ENCODE results near the gene BABAM2.

DNA sequence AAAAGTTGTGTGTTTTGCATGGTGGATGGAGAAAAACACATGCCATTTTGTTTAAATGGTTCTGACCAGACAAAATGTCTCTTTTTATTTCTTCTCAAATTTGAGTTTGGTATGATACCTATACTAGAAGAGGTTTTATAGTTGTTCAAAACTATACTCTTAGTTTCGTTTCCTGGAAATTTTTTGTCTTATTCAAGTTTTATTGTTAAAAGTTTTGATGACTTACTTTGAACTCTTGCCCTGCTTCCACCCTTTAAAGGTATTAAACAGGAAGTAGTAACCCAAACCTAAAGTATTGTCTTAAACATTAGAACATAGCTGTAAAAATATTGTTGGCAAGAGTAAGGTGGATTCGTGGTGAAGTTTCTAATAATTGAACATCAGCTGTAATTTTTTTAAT lies 98.2 kb downstream of the BABAM2 start:
- TF ChIP-seq, protein P1, sequence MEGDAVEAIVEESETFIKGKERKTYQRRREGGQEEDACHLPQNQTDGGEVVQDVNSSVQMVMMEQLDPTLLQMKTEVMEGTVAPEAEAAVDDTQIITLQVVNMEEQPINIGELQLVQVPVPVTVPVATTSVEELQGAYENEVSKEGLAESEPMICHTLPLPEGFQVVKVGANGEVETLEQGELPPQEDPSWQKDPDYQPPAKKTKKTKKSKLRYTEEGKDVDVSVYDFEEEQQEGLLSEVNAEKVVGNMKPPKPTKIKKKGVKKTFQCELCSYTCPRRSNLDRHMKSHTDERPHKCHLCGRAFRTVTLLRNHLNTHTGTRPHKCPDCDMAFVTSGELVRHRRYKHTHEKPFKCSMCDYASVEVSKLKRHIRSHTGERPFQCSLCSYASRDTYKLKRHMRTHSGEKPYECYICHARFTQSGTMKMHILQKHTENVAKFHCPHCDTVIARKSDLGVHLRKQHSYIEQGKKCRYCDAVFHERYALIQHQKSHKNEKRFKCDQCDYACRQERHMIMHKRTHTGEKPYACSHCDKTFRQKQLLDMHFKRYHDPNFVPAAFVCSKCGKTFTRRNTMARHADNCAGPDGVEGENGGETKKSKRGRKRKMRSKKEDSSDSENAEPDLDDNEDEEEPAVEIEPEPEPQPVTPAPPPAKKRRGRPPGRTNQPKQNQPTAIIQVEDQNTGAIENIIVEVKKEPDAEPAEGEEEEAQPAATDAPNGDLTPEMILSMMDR (IDR thresholded peaks at IDR 0.05; ENCODE audit: poor library complexity), result no peak
- TF ChIP-seq EZH2 (IDR thresholded peaks at IDR 0.05; ENCODE audit: borderline replicate concordance), result no peak

All from hepatocyte (in vitro differentiated cells).